Measurements from ENCODE around the gene FNBP1.

The FNBP1 gene

DNA sequence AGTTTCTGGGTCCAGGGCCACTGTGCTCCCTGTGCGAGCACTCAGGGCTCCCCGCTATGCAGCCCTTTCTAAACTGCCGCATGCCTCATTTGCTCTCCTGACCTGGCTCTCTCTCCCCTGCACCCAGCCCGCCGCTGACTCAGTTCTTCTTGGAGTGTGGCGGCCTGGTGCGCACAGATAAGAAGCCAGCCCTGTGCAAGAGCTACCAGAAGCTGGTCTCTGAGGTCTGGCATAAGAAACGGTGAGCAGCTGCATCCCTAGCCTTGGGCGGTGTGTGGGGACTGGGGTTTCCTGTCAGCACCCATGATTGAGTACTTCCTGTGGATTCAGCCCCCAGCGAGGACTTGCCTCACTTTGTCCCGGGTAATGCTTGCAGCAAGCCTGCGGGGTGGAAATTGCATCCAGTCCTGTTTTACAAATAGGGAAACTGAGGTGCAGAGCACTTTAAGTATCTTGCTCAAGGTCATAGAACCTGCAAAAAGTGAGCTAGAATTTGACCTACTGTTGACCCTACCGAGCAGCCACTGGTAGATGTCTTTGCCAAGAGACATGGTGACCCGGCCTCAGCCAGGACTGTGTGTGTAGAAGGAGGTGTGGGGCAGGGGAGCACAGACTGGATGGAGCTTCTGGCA is 179.8 kb downstream of the FNBP1 start:
- TF ChIP-seq, protein P1, sequence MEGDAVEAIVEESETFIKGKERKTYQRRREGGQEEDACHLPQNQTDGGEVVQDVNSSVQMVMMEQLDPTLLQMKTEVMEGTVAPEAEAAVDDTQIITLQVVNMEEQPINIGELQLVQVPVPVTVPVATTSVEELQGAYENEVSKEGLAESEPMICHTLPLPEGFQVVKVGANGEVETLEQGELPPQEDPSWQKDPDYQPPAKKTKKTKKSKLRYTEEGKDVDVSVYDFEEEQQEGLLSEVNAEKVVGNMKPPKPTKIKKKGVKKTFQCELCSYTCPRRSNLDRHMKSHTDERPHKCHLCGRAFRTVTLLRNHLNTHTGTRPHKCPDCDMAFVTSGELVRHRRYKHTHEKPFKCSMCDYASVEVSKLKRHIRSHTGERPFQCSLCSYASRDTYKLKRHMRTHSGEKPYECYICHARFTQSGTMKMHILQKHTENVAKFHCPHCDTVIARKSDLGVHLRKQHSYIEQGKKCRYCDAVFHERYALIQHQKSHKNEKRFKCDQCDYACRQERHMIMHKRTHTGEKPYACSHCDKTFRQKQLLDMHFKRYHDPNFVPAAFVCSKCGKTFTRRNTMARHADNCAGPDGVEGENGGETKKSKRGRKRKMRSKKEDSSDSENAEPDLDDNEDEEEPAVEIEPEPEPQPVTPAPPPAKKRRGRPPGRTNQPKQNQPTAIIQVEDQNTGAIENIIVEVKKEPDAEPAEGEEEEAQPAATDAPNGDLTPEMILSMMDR (IDR thresholded peaks at IDR 0.05; ENCODE audit: insufficient read depth, missing control alignments): no peak
- FAIRE-seq (no peak), DNase-seq (ENCODE audit: insufficient read length, low spot score) (no peak)

DNA sequence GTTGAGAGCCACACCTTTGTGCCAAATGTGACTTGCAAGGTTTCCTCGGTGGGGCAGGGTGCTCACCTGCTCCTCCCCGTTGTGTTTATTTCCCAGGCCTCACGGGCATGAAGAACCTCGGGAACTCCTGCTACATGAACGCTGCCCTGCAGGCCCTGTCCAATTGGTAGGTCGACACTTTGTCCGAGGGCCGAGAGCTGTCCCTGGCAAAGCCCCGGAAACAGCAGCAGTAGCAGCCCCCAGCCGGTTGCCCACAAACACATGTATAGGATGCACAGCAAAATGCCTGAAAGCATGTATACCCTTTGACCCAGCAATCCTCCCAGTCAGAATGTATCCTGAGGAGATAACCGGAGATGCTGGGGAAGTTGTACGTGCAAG is 181.6 kb downstream of the FNBP1 start:
- FAIRE-seq (no peak), DNase-seq (ENCODE audit: insufficient read length, low spot score) (no peak)
- TF ChIP-seq, protein P1 (IDR thresholded peaks at IDR 0.05; ENCODE audit: insufficient read depth, missing control alignments): no peak

DNA sequence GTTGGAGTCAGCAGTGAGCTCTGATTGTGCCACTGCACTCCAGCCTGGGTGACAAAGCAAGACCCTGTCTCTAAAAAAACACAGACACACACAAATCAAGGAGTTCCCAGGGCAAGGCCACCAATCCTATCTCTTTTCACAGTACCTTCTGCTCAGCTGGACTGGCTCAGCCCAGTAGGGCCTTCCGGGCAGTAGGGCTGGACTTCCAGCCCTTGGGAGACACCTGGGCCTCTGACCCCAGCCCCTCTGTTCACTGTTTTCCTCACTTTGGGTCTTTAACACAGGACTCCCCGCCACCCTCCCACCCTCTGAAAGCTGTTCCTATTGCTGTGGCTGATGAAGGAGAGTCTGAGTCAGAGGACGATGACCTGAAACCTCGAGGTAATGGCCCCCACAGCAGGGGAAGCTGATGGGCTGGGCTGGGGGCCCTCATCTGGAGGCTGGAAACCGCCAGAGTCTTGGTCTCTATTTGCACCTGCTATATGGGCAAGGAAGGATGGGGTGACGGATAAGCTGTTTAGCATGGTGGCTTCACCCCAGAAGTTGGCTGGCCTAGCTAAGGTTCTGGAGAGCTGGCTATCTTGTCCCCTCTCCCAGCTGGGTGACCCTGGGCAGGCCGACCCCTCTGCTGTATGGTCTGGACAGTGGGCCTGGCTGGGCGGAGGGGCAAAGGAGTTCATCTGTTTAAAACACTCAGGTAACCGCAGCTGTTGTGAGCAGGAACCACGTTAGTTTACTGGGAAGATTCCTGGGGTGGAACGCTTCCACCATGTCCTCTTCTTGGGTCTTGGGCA is 182.1 kb downstream of the FNBP1 start:
- FAIRE-seq: no peak
- DNase-seq (ENCODE audit: insufficient read length, low spot score): no peak

DNA sequence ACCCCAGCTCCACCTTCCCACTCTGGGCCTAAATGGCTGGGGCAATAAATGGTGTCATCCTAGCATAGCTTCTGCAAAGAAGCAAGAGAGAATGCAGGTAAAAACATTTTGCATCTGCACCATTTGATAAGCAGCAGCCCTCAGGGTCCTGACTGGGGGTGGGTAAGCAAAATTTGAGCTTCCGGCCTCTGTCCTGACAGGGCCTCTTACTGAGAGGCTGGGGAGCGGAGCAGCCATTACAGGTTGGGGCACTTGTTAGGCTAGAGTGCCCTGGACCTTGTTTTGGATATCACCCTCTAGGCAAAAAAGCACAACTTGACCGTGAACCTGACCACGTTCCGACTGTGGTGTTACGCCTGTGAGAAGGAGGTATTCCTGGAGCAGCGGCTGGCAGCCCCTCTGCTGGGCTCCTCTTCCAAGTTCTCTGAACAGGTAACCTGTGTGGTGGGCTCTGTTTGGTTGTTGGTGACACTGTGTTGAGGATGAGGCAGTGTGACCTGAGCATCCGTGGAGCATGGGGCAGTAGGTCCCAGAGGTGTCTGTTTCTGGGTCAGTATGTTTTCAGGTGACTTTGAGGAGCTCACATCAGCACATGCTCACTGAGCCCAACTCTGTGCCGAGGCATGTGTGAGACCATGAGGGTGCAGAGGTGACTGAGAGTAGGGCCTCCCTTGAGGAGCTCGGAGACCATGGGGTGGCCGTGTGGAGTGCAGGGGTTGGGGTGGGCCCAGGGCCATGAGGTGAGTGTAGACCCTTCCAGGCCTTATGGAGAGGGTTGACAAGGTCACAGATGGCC is 184.6 kb downstream of the FNBP1 start:
- no peak for DNase-seq (ENCODE audit: insufficient read length, low spot score)
- TF ChIP-seq, protein P1 (IDR thresholded peaks at IDR 0.05; ENCODE audit: insufficient read depth, missing control alignments): no peak
- FAIRE-seq: no peak

More for the DNA sequence above, 182.1 kb downstream of the FNBP1 start:
- TF ChIP-seq, protein P1 (IDR thresholded peaks at IDR 0.05; ENCODE audit: insufficient read depth, missing control alignments): no peak

DNA sequence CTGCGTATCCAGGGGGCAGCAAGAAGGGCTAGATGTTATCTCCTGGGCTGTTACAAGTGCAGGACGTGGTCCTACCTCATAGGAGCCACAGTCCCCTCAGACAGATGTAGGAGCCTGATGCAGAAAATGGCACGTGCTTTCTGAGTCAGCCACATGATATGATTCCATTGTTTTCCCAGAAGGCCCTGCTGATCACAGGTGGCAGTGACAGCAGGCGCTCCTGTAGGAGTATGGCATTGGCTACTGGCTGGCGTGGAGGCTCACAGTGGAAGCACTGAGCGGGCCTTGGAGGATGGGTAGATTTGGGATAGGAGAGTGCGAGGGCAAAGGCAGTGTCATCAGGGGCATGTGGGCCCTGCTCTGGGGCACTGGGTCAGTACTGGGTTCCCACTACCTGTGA is 185.8 kb downstream of the FNBP1 start:
- DNase-seq (ENCODE audit: insufficient read length, low spot score) (no peak), FAIRE-seq (no peak)
- TF ChIP-seq, protein P1 (IDR thresholded peaks at IDR 0.05; ENCODE audit: insufficient read depth, missing control alignments): no peak

DNA sequence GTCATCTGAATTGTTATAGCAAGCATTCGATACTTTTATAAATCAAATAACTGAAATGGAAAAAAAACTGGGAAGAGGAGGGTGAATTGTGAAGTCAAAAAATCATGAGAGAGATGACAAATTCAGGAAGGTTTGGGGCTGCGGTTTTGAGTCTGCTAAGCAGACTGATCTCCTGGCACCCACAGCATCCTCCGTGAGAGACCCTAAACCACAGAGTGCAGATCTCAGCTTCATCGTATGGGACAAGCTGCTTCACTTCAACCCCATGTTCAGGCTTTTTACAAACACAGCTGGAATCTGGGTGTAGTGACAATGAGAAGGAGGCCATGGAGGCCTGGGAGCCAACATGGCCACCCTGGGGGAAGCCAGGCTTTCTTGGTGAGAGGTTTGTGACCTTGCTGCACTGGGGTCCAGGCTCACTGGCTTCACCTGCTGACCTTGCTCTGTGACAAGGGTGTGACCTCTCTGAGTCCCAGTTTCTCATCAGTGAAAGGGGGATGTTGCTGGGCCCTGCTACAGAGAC is 188.3 kb downstream of the FNBP1 start:
- no peak for FAIRE-seq
- TF ChIP-seq, protein P1 (IDR thresholded peaks at IDR 0.05; ENCODE audit: insufficient read depth, missing control alignments): no peak
- no peak for DNase-seq (ENCODE audit: insufficient read length, low spot score)

Data from D721Med (cell line).